ENCODE measurements around the gene MPND.

DNA sequence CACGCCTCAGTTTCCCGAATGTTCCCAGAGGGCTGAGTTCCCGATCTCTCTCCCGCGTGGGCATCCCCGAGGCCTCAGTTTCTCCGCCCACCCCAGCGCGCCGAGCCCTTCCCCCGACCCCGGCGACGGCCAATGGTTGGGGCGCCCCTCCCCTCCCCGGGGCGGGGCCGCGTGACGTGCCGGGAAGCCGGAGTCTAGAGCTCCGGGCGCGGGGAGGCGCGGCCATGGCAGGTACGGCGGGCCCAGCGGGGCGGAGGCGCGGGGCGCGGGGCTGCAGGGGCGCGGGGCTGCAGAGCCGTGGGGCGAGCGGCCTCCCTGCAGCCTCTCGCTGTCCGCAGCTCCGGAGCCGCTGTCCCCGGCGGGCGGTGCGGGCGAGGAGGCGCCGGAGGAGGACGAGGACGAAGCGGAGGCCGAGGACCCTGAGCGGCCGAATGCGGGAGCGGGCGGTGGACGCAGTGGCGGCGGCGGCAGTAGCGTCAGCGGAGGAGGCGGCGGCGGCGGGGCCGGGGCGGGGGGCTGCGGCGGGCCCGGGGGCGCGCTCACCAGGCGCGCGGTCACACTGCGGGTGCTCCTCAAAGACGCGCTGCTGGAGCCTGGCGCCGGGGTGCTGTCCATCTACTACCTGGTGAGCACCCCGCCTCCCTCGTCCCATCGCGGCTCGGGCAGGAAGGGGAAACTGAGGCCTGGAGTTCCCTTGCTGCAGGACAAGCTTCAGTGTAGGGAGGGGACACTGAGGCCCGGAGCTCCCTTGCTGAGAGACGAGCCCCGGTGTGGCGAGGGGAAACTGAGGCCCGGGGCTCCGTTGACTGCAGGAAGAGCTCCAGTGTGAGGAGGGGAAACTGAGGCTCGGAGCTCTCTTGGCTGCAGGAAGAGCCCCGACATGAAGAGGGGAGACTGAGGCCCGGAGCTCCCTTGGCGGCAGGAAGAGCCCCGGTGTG lies at the start of gene MPND:
- no peak for TF ChIP-seq POLR2AphosphoS5 (IDR thresholded peaks at IDR 0.05; ENCODE audit: low read depth, low read length)
- TF ChIP-seq POLR2A (IDR thresholded peaks at IDR 0.05; ENCODE audit: low read depth, low read length): no peak

Measured in GM12892 (cell line).